CD4-positive, CD25-positive, alpha-beta regulatory T cell (primary cell): ENCODE results near the gene ENDOG. TPM values are rescaled to one million over a fixed set of nuclear protein-coding genes. Genes with fewer than 3 reads are reported as not detected.

ENCODE experiments used
- ATAC-seq, 2 donors: fragments of 150-1000 bp; cut with Tn5 transposase; one replicate each; pipeline ENCODE4 v1.10.0; 2021; ENCODE audit warnings: low read depth in 2 of 2, moderate number of reproducible peaks in 2 of 2, moderate library complexity in 1 of 2
- DNase-seq, 3 donors: peaks; one replicate each; pipeline versions ENCODE4 v3.0.0 to v3.0.0-alpha.2; 2012 to 2022; ENCODE audit warnings: mixed read lengths in 1 of 3
- H3K27ac ChIP-seq: one replicate; pipeline ENCODE4 v1.7.0; 2013; ENCODE audit warnings: mild to moderate bottlenecking, low read length; ENCODE audit not compliant: insufficient read depth, poor library complexity, severe bottlenecking
- H3K27me3 ChIP-seq: one replicate; pipeline ENCODE4 v1.7.0; 2013; ENCODE audit warnings: low read length; ENCODE audit not compliant: control insufficient read depth, insufficient read depth
- H3K36me3 ChIP-seq: one replicate; pipeline ENCODE4 v1.7.0; 2013; ENCODE audit warnings: mild to moderate bottlenecking, low read length, moderate library complexity; ENCODE audit not compliant: control insufficient read depth, insufficient read depth
- H3K4me1 ChIP-seq: 2 replicates; pipeline ENCODE4 v1.7.0; 2013; ENCODE audit warnings: mild to moderate bottlenecking, low read length; ENCODE audit not compliant: insufficient read depth, control insufficient read depth, poor library complexity, severe bottlenecking
- H3K4me3 ChIP-seq: one replicate; pipeline ENCODE4 v1.7.0; 2013; ENCODE audit warnings: low read depth, mild to moderate bottlenecking, low read length, moderate library complexity
- H3K9me3 ChIP-seq, 2 experiments: 1 replicate in 1 of 2; 2 replicates in 1 of 2; pipeline ENCODE4 v1.7.0; 2013; ENCODE audit warnings: low read length in 2 of 2, mild to moderate bottlenecking in 1 of 2, moderate library complexity in 1 of 2; ENCODE audit not compliant: control insufficient read depth in 2 of 2
- H3K27ac Mint-ChIP-seq, 3 donors: one replicate each; pipeline ENCODE4 v1.8.0; 2020 to 2022; ENCODE audit warnings: mild to moderate bottlenecking in 3 of 3, mixed read lengths in 3 of 3, moderate library complexity in 2 of 3
- H3K27me3 Mint-ChIP-seq: one replicate; pipeline ENCODE4 v1.8.0; 2022; ENCODE audit warnings: mild to moderate bottlenecking, mixed read lengths
- H3K36me3 Mint-ChIP-seq: one replicate; pipeline ENCODE4 v1.8.0; 2020; ENCODE audit warnings: mixed read lengths
- H3K4me1 Mint-ChIP-seq, 4 donors: one replicate each; pipeline ENCODE4 v1.8.0; 2020 to 2022; ENCODE audit warnings: mixed read lengths in 4 of 4, mild to moderate bottlenecking in 1 of 4
- H3K4me3 Mint-ChIP-seq, 4 donors: one replicate each; pipeline ENCODE4 v1.8.0; 2020 to 2022; ENCODE audit warnings: mild to moderate bottlenecking in 4 of 4, mixed read lengths in 4 of 4, moderate library complexity in 3 of 4
- H3K9me3 Mint-ChIP-seq, 7 donors: one replicate each; pipeline ENCODE4 v1.8.0; 2020 to 2022; ENCODE audit warnings: mixed read lengths in 7 of 7, mild to moderate bottlenecking in 3 of 7, moderate library complexity in 2 of 7
- polyA plus RNA-seq, 4 donors: library from polyadenylated mRNA; unstranded; fragments of 300-500 nt; fragmentation: Illumina TruSeq; gene quantifications; one replicate each; pipeline ENCODE4 v1.2.3, GENCODE V29; 2021
- total RNA-seq: library from RNA; stranded (reverse); gene quantifications from one replicate; pipeline ENCODE4 v1.2.3, GENCODE V29; 2022

The ENDOG gene
- total RNA-seq: 9.6 TPM
- polyA plus RNA-seq: 10 to 100 TPM; 15.6 to 20.6 (median 19.2) TPM

DNA sequence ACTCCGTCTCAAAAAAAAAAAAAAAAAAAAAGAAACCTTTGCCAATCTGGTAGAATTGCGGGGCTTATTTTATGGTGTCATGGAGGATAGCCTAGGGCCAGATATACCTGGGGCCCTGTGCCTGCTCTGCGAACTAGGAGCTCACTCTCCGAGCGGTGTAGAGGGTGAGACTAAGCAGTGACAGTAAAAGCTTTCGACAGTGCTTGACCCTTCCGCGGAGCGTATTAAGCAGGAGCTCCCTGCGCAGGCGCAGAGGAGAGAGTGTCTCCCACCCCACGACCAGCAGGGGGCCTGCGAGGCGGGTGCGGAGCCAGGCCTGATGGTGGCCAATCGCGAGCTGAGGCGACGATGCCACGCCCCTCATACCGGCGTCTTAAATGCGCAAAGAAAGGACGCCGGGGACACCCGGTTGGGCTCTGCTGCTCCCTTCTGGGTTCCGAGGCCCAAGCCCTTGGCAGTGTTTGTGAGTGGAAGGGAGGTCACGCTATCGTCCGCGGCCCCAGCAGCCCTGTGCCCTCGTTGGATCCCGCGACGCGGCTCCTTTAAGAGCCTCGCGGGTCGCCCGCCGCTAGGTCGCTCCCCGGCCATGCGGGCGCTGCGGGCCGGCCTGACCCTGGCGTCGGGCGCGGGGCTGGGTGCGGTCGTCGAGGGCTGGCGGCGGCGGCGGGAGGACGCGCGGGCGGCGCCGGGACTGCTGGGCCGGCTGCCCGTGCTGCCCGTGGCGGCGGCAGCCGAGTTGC is at the start of gene ENDOG:
Gene ENDOG, plus strand, starts transcription at position 402 of the 740 bp plus-strand sequence. Its CDS starts 185 bp downstream, at position 587.
- H3K36me3 ChIP-seq: peaks cover 13% of the 10 kb centered on the region
- H3K27ac Mint-ChIP-seq: peak within 1 kb of the TSS; percentile 91 to 93 (median 93)
- peak; percentile 94 to 95 for ATAC-seq
- peaks cover 3% of the 10 kb centered on the region for H3K36me3 Mint-ChIP-seq
- peak; percentile 96 to 97 (median 96) for DNase-seq
- H3K4me3 Mint-ChIP-seq: peak within 1 kb of the TSS; percentile 90 to 97 (median 94)
- H3K9me3 Mint-ChIP-seq: no peaks in the 10 kb centered on the region
- no peaks in the 10 kb centered on the region for H3K9me3 ChIP-seq
- H3K27me3 Mint-ChIP-seq: peaks cover 4% of the 10 kb centered on the region
- H3K27me3 ChIP-seq: no peaks in the 10 kb centered on the region
- H3K27ac ChIP-seq: peak within 1 kb of the TSS; percentile 69
- H3K4me1 Mint-ChIP-seq: peaks cover 3 to 26% (median 11%) of the 10 kb centered on the region in 4 donors
- H3K4me3 ChIP-seq: peak within 1 kb of the TSS; percentile 88
- peaks cover 15% of the 10 kb centered on the region for H3K4me1 ChIP-seq

DNA sequence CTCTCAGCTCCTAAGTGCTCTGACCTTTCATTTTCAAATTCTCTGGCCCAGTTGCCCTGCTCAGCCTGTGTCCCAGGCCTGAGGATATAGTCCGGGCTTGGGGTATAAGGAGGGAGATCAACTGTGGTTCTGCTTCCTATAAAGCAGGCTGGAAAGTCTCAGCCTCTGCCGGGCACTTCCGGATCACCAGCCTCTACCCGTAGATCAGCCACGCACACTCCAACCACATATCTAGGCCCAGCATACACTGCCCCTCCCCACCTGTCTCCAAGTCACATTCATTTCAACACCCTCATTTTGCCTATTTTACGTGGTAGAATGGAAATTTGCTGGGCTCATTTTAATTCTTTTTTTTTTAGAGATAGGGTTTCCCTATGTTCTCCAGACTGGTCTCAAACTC is 49.7 kb upstream of the ENDOG start:
- Mint-ChIP-seq H3K27ac (peak overlapping the region in 2 of 3 donors; percentile 76 to 99), H3K4me3 (peak overlapping the region in 1 of 4 donors; percentile 60), H3K27me3 (no peaks in the 10 kb centered on the region), H3K9me3 (no peaks in the 10 kb centered on the region), H3K4me1 (peaks cover 17 to 61% (median 35%) of the 10 kb centered on the region in 4 donors), H3K36me3 (peaks cover 8% of the 10 kb centered on the region)
- H3K9me3 ChIP-seq: no peaks in the 10 kb centered on the region
- H3K4me3 ChIP-seq: no peak overlapping the region
- peaks cover 24% of the 10 kb centered on the region for H3K4me1 ChIP-seq
- no peak overlapping the region for H3K27ac ChIP-seq
- DNase-seq: no peak
- no peaks in the 10 kb centered on the region for H3K27me3 ChIP-seq
- peaks cover 6% of the 10 kb centered on the region for H3K36me3 ChIP-seq
- no peak for ATAC-seq

- H3K36me3 ChIP-seq: peaks cover 6% of the 10 kb centered on the region
- Mint-ChIP-seq H3K4me1 (peaks cover 12 to 53% (median 26%) of the 10 kb centered on the region in 4 donors), H3K36me3 (peaks cover 8% of the 10 kb centered on the region), H3K27ac (peak overlapping the region; percentile 94 to 99 (median 98)), H3K4me3 (peak overlapping the region; percentile 96 to 98 (median 98)), H3K9me3 (peaks cover 0 to 2% (median 0%) of the 10 kb centered on the region in 7 donors), H3K27me3 (no peaks in the 10 kb centered on the region)
- peak overlapping the region; percentile 85 for H3K27ac ChIP-seq
- no peaks in the 10 kb centered on the region for H3K9me3 ChIP-seq
- no peak for DNase-seq
- ATAC-seq: no peak
- H3K27me3 ChIP-seq: no peaks in the 10 kb centered on the region
- H3K4me1 ChIP-seq: peaks cover 24% of the 10 kb centered on the region
- peak overlapping the region; percentile 81 for H3K4me3 ChIP-seq
These were observed 47.8 kb upstream of the ENDOG start for GRCh38 chr9:128770286-128771030.

GRCh38 chr9:128771094-128771721 is 47.1 kb upstream of the ENDOG start:
- Histone ChIP-seq H3K9me3 (peaks cover 0 to 4% of the 10 kb centered on the region in 2 experiments), H3K27ac (peak overlapping the region; percentile 85), H3K4me1 (peaks cover 24% of the 10 kb centered on the region), H3K36me3 (peaks cover 6% of the 10 kb centered on the region), H3K4me3 (peak overlapping the region; percentile 81), H3K27me3 (no peaks in the 10 kb centered on the region)
- H3K36me3 Mint-ChIP-seq: peaks cover 8% of the 10 kb centered on the region
- peaks cover 12 to 49% (median 24%) of the 10 kb centered on the region in 4 donors for H3K4me1 Mint-ChIP-seq
- no peaks in the 10 kb centered on the region for H3K27me3 Mint-ChIP-seq
- peak; percentile 4 to 15 for ATAC-seq
- peak overlapping the region; percentile 96 to 98 (median 98) for H3K4me3 Mint-ChIP-seq
- DNase-seq: peak; percentile 7 to 52 (median 27)
- peaks cover 0 to 2% (median 0%) of the 10 kb centered on the region in 7 donors for H3K9me3 Mint-ChIP-seq
- peak overlapping the region; percentile 94 to 99 (median 98) for H3K27ac Mint-ChIP-seq

DNA sequence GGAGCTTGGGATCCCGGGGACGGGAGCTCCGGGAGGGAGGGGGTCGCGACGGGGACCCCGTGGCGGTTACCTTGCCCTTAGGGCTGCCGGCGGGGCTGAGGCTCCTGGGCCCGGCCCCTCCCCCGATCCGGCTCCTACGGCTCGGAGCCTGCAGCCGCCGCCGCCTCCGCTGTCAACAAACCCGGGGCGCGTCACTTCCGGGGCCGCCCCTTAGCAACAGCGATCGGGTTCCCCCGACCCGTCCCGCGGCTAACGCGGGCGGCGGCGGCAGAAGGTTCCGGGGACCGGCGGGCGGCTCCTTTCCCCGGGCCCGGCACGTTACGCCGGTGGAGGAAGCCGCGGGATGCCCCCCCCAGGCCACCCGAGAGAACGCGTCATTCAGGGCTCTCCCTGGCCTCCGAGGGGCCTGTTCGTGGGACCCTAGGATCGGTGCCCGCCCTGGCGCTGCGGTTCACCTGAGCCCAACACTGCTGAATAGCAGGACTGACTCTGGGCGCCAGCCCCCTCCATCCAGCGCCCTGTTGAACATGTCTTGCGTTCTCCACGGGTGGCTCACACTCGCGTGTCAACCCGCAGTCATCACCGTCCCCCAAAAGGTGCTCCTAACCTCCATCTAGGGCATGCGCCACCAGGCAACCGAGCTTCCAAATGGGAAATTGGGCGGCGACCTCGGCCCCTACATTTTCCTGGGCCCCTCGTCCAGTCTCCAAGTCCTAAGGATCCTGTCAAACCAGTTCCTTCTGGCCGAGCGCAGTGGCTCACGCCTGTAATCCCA is 46.4 kb upstream of the ENDOG start, which contains the start of gene ZER1:
Gene ZER1, minus strand, starts transcription at position 183 of the 775 bp plus-strand sequence. CDS start 16,362 bp downstream, outside the sequence.
- H3K9me3 Mint-ChIP-seq: peaks cover 0 to 2% (median 0%) of the 10 kb centered on the region in 7 donors
- H3K27ac Mint-ChIP-seq: peak within 1 kb of the TSS; percentile 94 to 99 (median 98)
- peaks cover 0 to 7% of the 10 kb centered on the region in 2 experiments for H3K9me3 ChIP-seq
- peaks cover 24% of the 10 kb centered on the region for H3K4me1 ChIP-seq
- ATAC-seq: peak; percentile 93 to 94
- H3K4me3 ChIP-seq: peak within 1 kb of the TSS; percentile 81
- peaks cover 6% of the 10 kb centered on the region for H3K36me3 ChIP-seq
- H3K4me1 Mint-ChIP-seq: peaks cover 12 to 46% (median 24%) of the 10 kb centered on the region in 4 donors
- no peaks in the 10 kb centered on the region for H3K27me3 Mint-ChIP-seq
- H3K36me3 Mint-ChIP-seq: peaks cover 8% of the 10 kb centered on the region
- H3K27me3 ChIP-seq: no peaks in the 10 kb centered on the region
- peak; percentile 89 to 96 (median 94) for DNase-seq
- H3K4me3 Mint-ChIP-seq: peak within 1 kb of the TSS; percentile 96 to 98 (median 98)
- peak within 1 kb of the TSS; percentile 85 for H3K27ac ChIP-seq

- Mint-ChIP-seq H3K27me3 (no peaks in the 10 kb centered on the region), H3K36me3 (no peaks in the 10 kb centered on the region), H3K27ac (peak overlapping the region in 2 of 3 donors; percentile 48 to 89), H3K9me3 (peaks cover 0 to 2% (median 0%) of the 10 kb centered on the region in 7 donors), H3K4me1 (peaks cover 12 to 37% (median 17%) of the 10 kb centered on the region in 4 donors), H3K4me3 (peak overlapping the region; percentile 85 to 98 (median 98))
- Histone ChIP-seq H3K27ac (no peak overlapping the region), H3K9me3 (peaks cover 0 to 7% of the 10 kb centered on the region in 2 experiments), H3K36me3 (peaks cover 4% of the 10 kb centered on the region), H3K4me1 (peaks cover 24% of the 10 kb centered on the region), H3K27me3 (no peaks in the 10 kb centered on the region), H3K4me3 (no peak overlapping the region)
- no peak for ATAC-seq
- no peak for DNase-seq
These were observed 45.3 kb upstream of the ENDOG start for GRCh38 chr9:128773049-128773448.
